Activated T-cell treated with anti-CD3 and anti-CD28 coated beads, Interleukin-2, amount 50 U/mL, for 4 hours (primary cell): ENCODE results near the gene SOX8. TPM values are rescaled to one million over a fixed set of nuclear protein-coding genes. Genes with fewer than 3 reads are reported as not detected.
A peak's percentile ranks its signal among the peaks of the same experiment; 100 is the strongest.
"Not testable (repeated sequence)": the region's sequence is repeated elsewhere in the genome, so short reads cannot be mapped to it uniquely, and the experiment has no call there.

Source experiments
- ATAC-seq, 2 donors: fragments of 200-7000 bp; cut with Tn5 transposase; one replicate each; pipeline ENCODE4 v1.10.0; 2021
- DNase-seq: peaks from one replicate; pipeline ENCODE4 v3.0.0-alpha.2; 2020
- H3K27me3 Mint-ChIP-seq: one replicate; pipeline ENCODE4 v1.8.0; 2021; ENCODE audit warnings: low read depth, mixed read lengths
- H3K36me3 Mint-ChIP-seq: one replicate; pipeline ENCODE4 v1.8.0; 2022; ENCODE audit warnings: mixed read lengths; ENCODE audit not compliant: insufficient read depth
- H3K4me1 Mint-ChIP-seq: one replicate; pipeline ENCODE4 v1.8.0; 2021; ENCODE audit warnings: low read depth, mixed read lengths
- H3K4me3 Mint-ChIP-seq: one replicate; pipeline ENCODE4 v1.8.0; 2021; ENCODE audit warnings: mild to moderate bottlenecking, moderate library complexity, mixed read lengths
- H3K9me3 Mint-ChIP-seq: one replicate; pipeline ENCODE4 v1.8.0; 2021; ENCODE audit warnings: mixed read lengths
- total RNA-seq, 3 donors: library from RNA; stranded (reverse); gene quantifications; one replicate each; pipeline ENCODE4 v1.2.1, GENCODE V29; 2021

Gene SOX8
- total RNA-seq, 3 donors from 2014 or later, result 2.6 to 4.0 (median 3.5) TPM

DNA sequence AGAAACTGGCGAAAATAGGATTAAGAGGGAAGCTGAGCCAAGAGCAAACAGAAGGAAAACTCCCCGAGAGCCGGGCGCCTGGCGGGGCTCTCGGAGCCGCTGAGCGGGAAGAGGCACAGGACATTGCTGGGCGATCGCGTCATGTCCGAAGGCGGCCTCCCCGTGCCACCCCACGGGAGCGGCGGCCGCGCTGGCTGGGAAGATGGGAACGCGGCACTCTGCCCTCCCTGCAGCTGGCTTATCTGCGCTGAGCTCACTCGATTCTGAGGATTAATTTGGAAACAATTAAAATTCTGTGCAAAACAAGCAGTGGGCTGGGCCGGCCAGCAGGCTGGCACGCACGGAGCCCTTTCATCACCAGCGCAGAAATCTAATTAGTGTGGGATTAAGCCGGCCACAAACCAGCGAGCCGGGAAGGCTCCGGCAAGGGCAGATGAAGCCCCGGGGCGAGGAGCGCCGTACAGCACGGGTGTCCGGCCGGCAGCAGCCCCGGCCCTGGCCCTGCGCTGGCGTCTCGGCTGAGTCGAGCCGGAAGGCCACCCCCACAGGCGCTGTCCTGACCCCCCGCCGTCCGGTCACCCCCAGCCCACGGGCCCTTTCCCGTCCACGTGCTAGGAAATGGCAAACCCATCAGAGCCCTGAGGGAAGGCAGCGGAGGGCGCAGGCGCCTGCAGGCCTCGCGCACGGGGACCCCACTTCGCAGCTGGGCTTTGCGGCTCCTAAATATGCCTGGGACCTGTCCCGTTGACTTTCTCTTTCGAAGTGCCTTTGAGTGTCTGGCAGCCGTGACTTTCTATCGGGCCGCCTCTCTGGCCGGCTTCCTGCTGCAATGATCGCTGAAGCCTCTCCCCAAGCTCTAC lies 37.9 kb downstream of the SOX8 start:
- no peak for DNase-seq
- Mint-ChIP-seq H3K9me3 (no peaks in the 10 kb centered on the region), H3K4me1 (no peaks in the 10 kb centered on the region), H3K27me3 (peaks cover 3% of the 10 kb centered on the region), H3K36me3 (no peaks in the 10 kb centered on the region), H3K4me3 (no peak overlapping the region)
- ATAC-seq, result no peak

GRCh38 chr16:1020091-1020399 lies 38.5 kb downstream of the SOX8 start:
- DNase-seq, result no peak
- H3K27me3 Mint-ChIP-seq, result peaks cover 5% of the 10 kb centered on the region
- no peaks in the 10 kb centered on the region for H3K4me1 Mint-ChIP-seq
- no peaks in the 10 kb centered on the region for H3K9me3 Mint-ChIP-seq
- H3K4me3 Mint-ChIP-seq, result no peak overlapping the region
- ATAC-seq, result no peak
- H3K36me3 Mint-ChIP-seq, result no peaks in the 10 kb centered on the region

- Mint-ChIP-seq H3K9me3 (no peaks in the 10 kb centered on the region), H3K4me3 (no peak overlapping the region), H3K36me3 (no peaks in the 10 kb centered on the region), H3K4me1 (no peaks in the 10 kb centered on the region), H3K27me3 (peaks cover 5% of the 10 kb centered on the region)
- ATAC-seq, result no peak
- DNase-seq, result no peak
Measured at GRCh38 chr16:1020591-1020990, 39.0 kb downstream of the SOX8 start.

- H3K9me3 Mint-ChIP-seq, result no peaks in the 10 kb centered on the region
- ATAC-seq (no peak), DNase-seq (no peak)
- H3K27me3 Mint-ChIP-seq, result peaks cover 5% of the 10 kb centered on the region
- H3K4me3 Mint-ChIP-seq, result no peak overlapping the region
- no peaks in the 10 kb centered on the region for H3K4me1 Mint-ChIP-seq
- H3K36me3 Mint-ChIP-seq, result no peaks in the 10 kb centered on the region
Measured at GRCh38 chr16:1021553-1022160, 40.1 kb downstream of the SOX8 start.

DNA sequence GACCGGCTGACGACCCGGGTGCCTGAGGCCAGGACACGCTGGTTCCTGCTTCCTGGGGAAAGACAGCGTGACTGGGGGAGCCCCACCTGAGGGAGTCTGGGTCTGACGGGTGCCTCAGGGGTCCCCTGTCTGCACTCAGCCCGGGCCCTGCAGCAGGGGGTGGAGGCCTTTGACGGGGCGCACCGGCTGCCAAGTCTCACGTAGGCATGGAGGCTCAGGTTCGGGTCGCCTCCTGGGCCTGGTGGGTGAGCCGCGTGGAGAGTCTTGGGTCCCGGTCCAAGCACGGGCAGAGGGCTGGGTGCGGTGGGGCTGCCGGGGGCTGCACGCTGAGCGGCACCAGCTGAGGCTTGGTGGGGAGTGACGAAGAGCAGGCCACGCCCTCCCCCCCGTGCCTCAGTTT lies 40.9 kb downstream of the SOX8 start:
- no peak overlapping the region for H3K4me3 Mint-ChIP-seq
- no peaks in the 10 kb centered on the region for H3K36me3 Mint-ChIP-seq
- no peaks in the 10 kb centered on the region for H3K9me3 Mint-ChIP-seq
- no peak for ATAC-seq
- DNase-seq, result no peak
- H3K27me3 Mint-ChIP-seq, result peaks cover 7% of the 10 kb centered on the region
- no peaks in the 10 kb centered on the region for H3K4me1 Mint-ChIP-seq

DNA sequence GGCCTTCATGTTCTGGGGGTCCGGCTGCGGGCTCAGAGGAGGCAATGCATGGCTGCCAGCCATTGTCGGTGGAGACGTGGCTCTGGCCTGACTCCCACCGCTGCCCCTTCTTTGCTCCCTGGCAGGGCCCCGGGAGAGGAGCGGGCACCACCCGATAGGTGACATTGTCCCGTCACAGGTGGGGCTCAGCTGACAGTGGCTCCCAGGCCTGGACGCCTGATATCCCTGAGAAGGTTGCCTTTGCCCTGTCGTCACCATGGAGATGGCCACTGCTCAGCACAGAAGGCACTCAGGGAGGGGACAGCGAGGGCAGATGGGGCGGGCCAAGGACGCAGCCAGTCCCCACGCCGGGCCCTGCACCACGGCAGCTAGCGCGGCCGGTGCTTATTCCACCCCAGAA lies 42.6 kb downstream of the SOX8 start:
- Mint-ChIP-seq H3K27me3 (peaks cover 13% of the 10 kb centered on the region), H3K4me1 (peaks cover 3% of the 10 kb centered on the region), H3K4me3 (no peak overlapping the region), H3K9me3 (no peaks in the 10 kb centered on the region), H3K36me3 (no peaks in the 10 kb centered on the region)
- ATAC-seq (no peak), DNase-seq (no peak)

- not testable (repeated sequence) for H3K4me3 Mint-ChIP-seq, H3K36me3 Mint-ChIP-seq, H3K4me1 Mint-ChIP-seq, ATAC-seq, H3K9me3 Mint-ChIP-seq, DNase-seq
- H3K27me3 Mint-ChIP-seq, result peaks cover 21% of the 10 kb centered on the region
Measured at GRCh38 chr16:1025183-1025809, 43.7 kb downstream of the SOX8 start.

DNA sequence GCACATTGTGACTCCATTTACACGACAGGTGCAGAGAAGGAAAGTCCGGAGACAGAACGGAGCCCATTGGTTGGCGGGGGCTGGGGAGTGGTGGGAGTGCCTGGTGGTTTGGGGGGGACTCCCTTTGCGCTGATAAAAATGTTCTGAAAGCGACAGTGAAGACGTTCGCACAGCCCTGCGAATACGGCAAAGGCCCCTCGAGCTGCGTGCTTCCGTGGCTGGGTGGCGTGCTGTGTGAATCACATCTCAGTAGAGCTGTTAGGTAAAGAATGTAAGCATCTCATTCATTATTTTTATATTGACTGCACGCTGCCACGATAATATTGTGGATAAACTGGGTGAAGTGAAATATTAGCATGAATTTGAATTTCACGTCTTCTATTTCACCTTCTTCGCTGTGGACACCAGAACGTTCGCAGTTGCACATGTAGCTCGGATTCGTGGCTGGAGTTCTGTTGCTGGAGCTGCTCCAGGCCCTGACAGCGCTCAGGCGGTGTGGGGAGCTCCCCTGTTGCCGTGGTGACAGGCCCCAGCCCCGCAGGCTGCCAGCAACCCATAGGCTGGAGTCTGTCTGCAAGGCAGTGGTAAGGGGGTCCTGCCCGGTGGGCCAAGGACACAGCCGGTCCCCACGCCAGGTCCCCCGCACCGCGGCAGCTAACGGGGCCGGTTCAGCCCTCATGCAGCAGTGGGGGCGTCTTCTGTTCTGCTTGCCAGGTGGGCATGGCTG lies 44.6 kb downstream of the SOX8 start:
- no peaks in the 10 kb centered on the region for H3K9me3 Mint-ChIP-seq
- H3K4me1 Mint-ChIP-seq, result peaks cover 5% of the 10 kb centered on the region
- no peaks in the 10 kb centered on the region for H3K36me3 Mint-ChIP-seq
- H3K4me3 Mint-ChIP-seq, result no peak overlapping the region
- peaks cover 21% of the 10 kb centered on the region for H3K27me3 Mint-ChIP-seq
- ATAC-seq (no peak), DNase-seq (no peak)

DNA sequence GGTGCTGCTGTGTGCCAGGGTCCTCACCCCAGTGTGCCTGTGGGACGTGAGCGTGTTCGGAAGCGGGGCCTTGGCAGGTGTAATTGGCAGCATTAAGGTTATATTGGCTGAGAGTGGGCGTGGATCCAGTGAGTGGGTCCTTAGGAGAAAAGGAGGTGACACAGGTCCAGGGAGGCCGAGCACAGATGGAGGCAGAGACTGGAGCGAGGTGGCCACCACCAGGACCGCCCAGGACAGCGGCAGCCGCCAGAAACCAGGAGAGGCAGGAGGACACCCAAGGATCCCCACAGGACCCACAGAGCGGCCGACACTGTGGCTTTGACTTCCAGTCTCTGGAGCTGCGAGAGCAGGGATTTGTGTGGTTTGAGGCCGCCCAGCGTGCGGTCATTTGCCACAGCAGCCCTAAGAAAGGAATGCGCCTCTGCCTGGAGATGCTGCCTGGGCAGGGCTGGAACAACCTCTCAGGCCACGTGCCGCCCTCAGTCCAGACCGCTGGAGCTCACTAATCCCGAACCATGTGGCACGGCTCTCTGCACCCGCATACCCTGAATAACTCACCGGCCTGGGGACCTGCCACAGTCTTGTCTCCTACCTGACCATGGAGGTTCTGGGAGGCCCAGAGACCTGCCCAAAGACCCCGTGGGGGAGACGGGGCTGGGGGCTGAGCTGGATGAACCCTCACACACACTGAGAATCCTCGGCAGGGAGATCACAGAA lies 45.4 kb downstream of the SOX8 start:
- H3K4me3 Mint-ChIP-seq, result no peak overlapping the region
- peaks cover 5% of the 10 kb centered on the region for H3K4me1 Mint-ChIP-seq
- H3K27me3 Mint-ChIP-seq, result peaks cover 21% of the 10 kb centered on the region

GRCh38 chr16:1027501-1027815 lies 45.9 kb downstream of the SOX8 start:
- peaks cover 5% of the 10 kb centered on the region for H3K4me1 Mint-ChIP-seq
- DNase-seq (no peak), ATAC-seq (no peak)
- peaks cover 18% of the 10 kb centered on the region for H3K27me3 Mint-ChIP-seq
- no peak overlapping the region for H3K4me3 Mint-ChIP-seq
- H3K36me3 Mint-ChIP-seq, result no peaks in the 10 kb centered on the region
- no peaks in the 10 kb centered on the region for H3K9me3 Mint-ChIP-seq

More for the DNA sequence above, 45.4 kb downstream of the SOX8 start:
- Mint-ChIP-seq H3K36me3 (no peaks in the 10 kb centered on the region), H3K9me3 (no peaks in the 10 kb centered on the region)
- ATAC-seq (no peak), DNase-seq (no peak)

DNA sequence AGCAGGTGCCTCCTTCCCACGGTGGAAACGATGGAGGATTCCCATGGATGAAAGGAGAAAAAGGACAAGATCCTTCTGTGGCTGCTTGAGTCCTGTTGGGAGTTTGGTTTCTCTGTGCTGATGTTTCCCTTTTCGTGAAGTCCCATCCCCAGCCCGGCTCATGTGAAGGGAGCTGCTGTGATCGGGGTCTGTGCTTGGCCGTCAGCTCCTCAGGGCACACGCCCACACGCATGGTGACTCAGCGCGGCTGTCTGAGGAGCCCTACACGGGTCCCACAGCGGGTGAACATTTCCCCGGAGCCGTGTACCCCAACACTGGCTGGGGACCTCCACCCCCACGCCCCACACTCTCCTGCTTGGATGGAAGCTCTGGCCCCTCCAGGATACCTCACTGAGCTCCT lies 46.5 kb downstream of the SOX8 start:
- peaks cover 18% of the 10 kb centered on the region for H3K27me3 Mint-ChIP-seq
- H3K36me3 Mint-ChIP-seq, result no peaks in the 10 kb centered on the region
- no peaks in the 10 kb centered on the region for H3K9me3 Mint-ChIP-seq
- H3K4me3 Mint-ChIP-seq, result no peak overlapping the region
- no peak for DNase-seq
- peak in 1 of 2 donors; percentile 23 for ATAC-seq
- peaks cover 5% of the 10 kb centered on the region for H3K4me1 Mint-ChIP-seq

DNA sequence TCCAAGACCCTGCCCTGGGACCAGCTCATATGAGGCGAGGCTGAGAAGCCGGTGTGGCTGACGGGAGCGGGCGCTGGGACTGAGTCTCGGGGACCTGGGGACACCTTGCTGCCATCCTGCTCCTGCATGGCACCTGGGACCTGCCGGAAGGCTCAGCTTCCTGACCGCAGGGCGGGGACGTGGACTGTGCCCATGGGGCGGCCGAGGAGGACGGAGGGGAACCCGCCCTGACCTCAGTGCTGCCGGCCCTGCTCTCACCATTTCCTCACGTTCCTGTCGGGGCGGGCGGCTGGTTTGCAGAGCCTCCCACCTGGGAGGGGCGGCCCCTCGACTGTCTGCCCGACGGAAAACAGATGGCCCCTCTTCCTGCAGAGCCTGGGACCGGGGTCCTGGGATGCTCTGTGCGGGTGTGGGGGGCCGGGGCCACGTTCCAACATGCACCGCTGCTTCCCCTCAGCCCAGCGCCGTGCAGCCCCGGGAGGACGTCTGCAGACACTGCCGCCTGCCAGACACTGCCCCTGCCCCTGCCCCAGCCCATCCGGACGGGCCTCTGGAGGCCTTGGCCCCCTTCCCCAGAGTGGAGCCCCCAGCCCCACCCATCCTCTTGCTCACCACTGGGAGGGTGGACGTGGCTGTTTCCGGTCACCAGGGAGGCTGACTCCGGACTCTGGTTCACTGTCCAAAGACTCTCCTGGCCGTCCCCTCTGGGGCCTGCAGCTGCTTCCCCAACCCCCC lies 47.1 kb downstream of the SOX8 start:
- Mint-ChIP-seq H3K27me3 (peaks cover 18% of the 10 kb centered on the region), H3K4me3 (no peak overlapping the region), H3K4me1 (peaks cover 5% of the 10 kb centered on the region), H3K36me3 (no peaks in the 10 kb centered on the region), H3K9me3 (no peaks in the 10 kb centered on the region)
- DNase-seq (no peak), ATAC-seq (peak in 1 of 2 donors; percentile 35)

- H3K9me3 Mint-ChIP-seq, result no peaks in the 10 kb centered on the region
- no peak overlapping the region for H3K4me3 Mint-ChIP-seq
- peaks cover 5% of the 10 kb centered on the region for H3K4me1 Mint-ChIP-seq
Measured at GRCh38 chr16:1029259-1029545, 47.6 kb downstream of the SOX8 start.

GRCh38 chr16:1030473-1030901 lies 48.9 kb downstream of the SOX8 start:
- Mint-ChIP-seq H3K9me3 (no peaks in the 10 kb centered on the region), H3K27me3 (peaks cover 17% of the 10 kb centered on the region), H3K4me3 (no peak overlapping the region), H3K36me3 (no peaks in the 10 kb centered on the region), H3K4me1 (peaks cover 5% of the 10 kb centered on the region)
- DNase-seq, result no peak
- no peak for ATAC-seq

More at GRCh38 chr16:1029259-1029545, 47.6 kb downstream of the SOX8 start:
- H3K36me3 Mint-ChIP-seq, result no peaks in the 10 kb centered on the region
- H3K27me3 Mint-ChIP-seq, result peaks cover 18% of the 10 kb centered on the region
- ATAC-seq, result no peak
- DNase-seq, result no peak
